ENCODE results near the gene GSTM5.
"Not testable (repeated sequence)": the region's sequence is repeated elsewhere in the genome, so short reads cannot be mapped to it uniquely, and the experiment has no call there.

Gene GSTM5

GRCh38 chr1:109697066-109697465 lies 15.0 kb upstream of the GSTM5 start:
- DNase-seq (ENCODE audit: low read depth): no peak
- TF ChIP-seq CTCF (IDR thresholded peaks at IDR 0.05; ENCODE audit: low read depth, low read length) (no peak), POLR2A (IDR thresholded peaks at IDR 0.05; ENCODE audit: extremely low read depth, insufficient read length) (no peak), MYC (IDR thresholded peaks at IDR 0.05; ENCODE audit: low read depth, low read length) (no peak), MAX (IDR thresholded peaks at IDR 0.05; ENCODE audit: low read depth, low read length) (no peak)

GRCh38 chr1:109697861-109698260 lies 14.2 kb upstream of the GSTM5 start:
- not testable (repeated sequence) for H3K4me3 ChIP-seq (ENCODE audit: low read depth, low read length); DNase-seq (ENCODE audit: low read depth)

More at GRCh38 chr1:109697066-109697465, 15.0 kb upstream of the GSTM5 start:
- H3K4me3 ChIP-seq (ENCODE audit: low read depth, low read length): no peak overlapping the region

GRCh38 chr1:109702940-109703339 lies 9.1 kb upstream of the GSTM5 start:
- DNase-seq (ENCODE audit: low read depth); H3K4me3 ChIP-seq (ENCODE audit: low read depth, low read length): not testable (repeated sequence)

- H3K4me3 ChIP-seq (ENCODE audit: low read depth, low read length): no peak overlapping the region
- peak; percentile 1 for DNase-seq (ENCODE audit: low read depth)
- TF ChIP-seq MAX (IDR thresholded peaks at IDR 0.05; ENCODE audit: low read depth, low read length) (no peak), MYC (IDR thresholded peaks at IDR 0.05; ENCODE audit: low read depth, low read length) (no peak), POLR2A (IDR thresholded peaks at IDR 0.05; ENCODE audit: extremely low read depth, insufficient read length) (no peak), CTCF (IDR thresholded peaks at IDR 0.05; ENCODE audit: low read depth, low read length) (no peak)
Observed at GRCh38 chr1:109704173-109704572, 7.9 kb upstream of the GSTM5 start.

GRCh38 chr1:109705411-109705810 lies 6.6 kb upstream of the GSTM5 start:
- no peak for TF ChIP-seq MAX (IDR thresholded peaks at IDR 0.05; ENCODE audit: low read depth, low read length)
- no peak for TF ChIP-seq POLR2A (IDR thresholded peaks at IDR 0.05; ENCODE audit: extremely low read depth, insufficient read length)
- TF ChIP-seq MYC (IDR thresholded peaks at IDR 0.05; ENCODE audit: low read depth, low read length): no peak
- no peak for TF ChIP-seq CTCF (IDR thresholded peaks at IDR 0.05; ENCODE audit: low read depth, low read length)
- no peak for DNase-seq (ENCODE audit: low read depth)

GRCh38 chr1:109708949-109709348 lies 3.1 kb upstream of the GSTM5 start:
- not testable (repeated sequence) for H3K4me3 ChIP-seq (ENCODE audit: low read depth, low read length); DNase-seq (ENCODE audit: low read depth)

More at GRCh38 chr1:109705411-109705810, 6.6 kb upstream of the GSTM5 start:
- H3K4me3 ChIP-seq (ENCODE audit: low read depth, low read length): no peak overlapping the region

- DNase-seq (ENCODE audit: low read depth); H3K4me3 ChIP-seq (ENCODE audit: low read depth, low read length): not testable (repeated sequence)
Observed at GRCh38 chr1:109709822-109710221, 2.2 kb upstream of the GSTM5 start.

- no peak for TF ChIP-seq MYC (IDR thresholded peaks at IDR 0.05; ENCODE audit: low read depth, low read length)
- no peak for TF ChIP-seq CTCF (IDR thresholded peaks at IDR 0.05; ENCODE audit: low read depth, low read length)
- TF ChIP-seq POLR2A (IDR thresholded peaks at IDR 0.05; ENCODE audit: extremely low read depth, insufficient read length): no peak
- TF ChIP-seq MAX (IDR thresholded peaks at IDR 0.05; ENCODE audit: low read depth, low read length): no peak
- H3K4me3 ChIP-seq (ENCODE audit: low read depth, low read length): no peak overlapping the region
- DNase-seq (ENCODE audit: low read depth): peak; percentile 0
Observed at GRCh38 chr1:109712321-109712864, 342 bp downstream of the GSTM5 start.
